Putamen (tissue), 1 donor: Measurements from ENCODE around the gene RTP4.
"Not testable (repeated sequence)": the region's sequence is repeated elsewhere in the genome, so short reads cannot be mapped to it uniquely, and the experiment has no call there.

Experiments used
- DNase-seq: peaks from one replicate; pipeline ENCODE4 v3.0.0-alpha.2; 2016; ENCODE audit warnings: low spot score

Gene RTP4

GRCh38 chr3:187369089-187369447, 883 bp downstream of the RTP4 start:
- DNase-seq: no peak

GRCh38 chr3:187370051-187370450, 1.9 kb downstream of the RTP4 start:
- DNase-seq: no peak

- no peak for DNase-seq
These were observed 7.4 kb downstream of the RTP4 start for GRCh38 chr3:187375581-187375980.

GRCh38 chr3:187377842-187378241, 9.7 kb downstream of the RTP4 start:
- no peak for DNase-seq

- no peak for DNase-seq
These were observed 14.5 kb downstream of the RTP4 start for GRCh38 chr3:187382609-187383151.

GRCh38 chr3:187383246-187383645, 15.1 kb downstream of the RTP4 start:
- DNase-seq: no peak

- DNase-seq: no peak
These were observed 17.1 kb downstream of the RTP4 start for GRCh38 chr3:187385296-187385695.

GRCh38 chr3:187396661-187397060, 28.5 kb downstream of the RTP4 start:
- no peak for DNase-seq

GRCh38 chr3:187398955-187399354, 30.8 kb downstream of the RTP4 start:
- DNase-seq: peak; percentile 60

GRCh38 chr3:187400756-187401155, 32.6 kb downstream of the RTP4 start:
- DNase-seq: no peak

- no peak for DNase-seq
These were observed 33.7 kb downstream of the RTP4 start for GRCh38 chr3:187401856-187402255.

GRCh38 chr3:187403768-187404288, 35.6 kb downstream of the RTP4 start:
- no peak for DNase-seq

GRCh38 chr3:187406927-187407326, 38.7 kb downstream of the RTP4 start:
- DNase-seq: no peak

GRCh38 chr3:187411991-187412781, 44.0 kb downstream of the RTP4 start:
- not testable (repeated sequence) for DNase-seq
